ENCODE data around the gene XAGE2.

- TF ChIP-seq, protein P1, sequence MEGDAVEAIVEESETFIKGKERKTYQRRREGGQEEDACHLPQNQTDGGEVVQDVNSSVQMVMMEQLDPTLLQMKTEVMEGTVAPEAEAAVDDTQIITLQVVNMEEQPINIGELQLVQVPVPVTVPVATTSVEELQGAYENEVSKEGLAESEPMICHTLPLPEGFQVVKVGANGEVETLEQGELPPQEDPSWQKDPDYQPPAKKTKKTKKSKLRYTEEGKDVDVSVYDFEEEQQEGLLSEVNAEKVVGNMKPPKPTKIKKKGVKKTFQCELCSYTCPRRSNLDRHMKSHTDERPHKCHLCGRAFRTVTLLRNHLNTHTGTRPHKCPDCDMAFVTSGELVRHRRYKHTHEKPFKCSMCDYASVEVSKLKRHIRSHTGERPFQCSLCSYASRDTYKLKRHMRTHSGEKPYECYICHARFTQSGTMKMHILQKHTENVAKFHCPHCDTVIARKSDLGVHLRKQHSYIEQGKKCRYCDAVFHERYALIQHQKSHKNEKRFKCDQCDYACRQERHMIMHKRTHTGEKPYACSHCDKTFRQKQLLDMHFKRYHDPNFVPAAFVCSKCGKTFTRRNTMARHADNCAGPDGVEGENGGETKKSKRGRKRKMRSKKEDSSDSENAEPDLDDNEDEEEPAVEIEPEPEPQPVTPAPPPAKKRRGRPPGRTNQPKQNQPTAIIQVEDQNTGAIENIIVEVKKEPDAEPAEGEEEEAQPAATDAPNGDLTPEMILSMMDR (IDR thresholded peaks at IDR 0.05): no peak
- TF ChIP-seq POLR2A (IDR thresholded peaks at IDR 0.05): no peak
These were observed 19.1 kb upstream of the XAGE2 start for GRCh38 chrX:52349681-52350080.

Measured in thyroid gland (tissue), 4 donors.